Measurements from ENCODE around the gene SLC7A11. TPM values are rescaled to one million over a fixed set of nuclear protein-coding genes. Genes with fewer than 3 reads are reported as not detected.

SLC7A11 gene
- total RNA-seq, 1 donor from 2014 or later = 33.8 TPM

DNA sequence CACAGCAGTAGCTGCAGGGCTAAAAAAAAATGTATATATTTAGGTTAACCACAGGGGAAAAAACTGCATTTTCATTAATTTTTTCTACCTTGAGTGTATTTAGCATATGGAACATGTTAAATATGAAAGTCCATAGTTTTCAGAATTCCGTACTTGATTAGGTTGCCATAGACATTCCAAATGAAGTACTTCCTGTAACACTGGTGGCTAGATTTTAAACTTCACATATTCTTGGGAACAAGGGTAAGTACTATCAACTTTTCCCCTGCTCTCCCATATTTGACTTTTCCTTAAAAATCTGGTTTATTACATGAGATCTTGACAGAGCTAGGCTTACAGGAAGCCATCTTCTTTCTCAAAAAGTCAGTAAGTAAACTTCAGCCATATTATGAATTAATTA is 9.8 kb downstream of the SLC7A11 start:
- Mint-ChIP-seq H3K36me3 (ENCODE audit: low read depth, unreplicated experiment) (peaks cover 5% of the 10 kb centered on the region), H3K27me3 (ENCODE audit: low read depth, unreplicated experiment) (no peaks in the 10 kb centered on the region), H3K27ac (ENCODE audit: unreplicated experiment) (no peak overlapping the region), H3K4me1 (ENCODE audit: low read depth, unreplicated experiment) (peaks cover 5% of the 10 kb centered on the region), H3K4me3 (ENCODE audit: unreplicated experiment) (no peak overlapping the region), H3K9me3 (ENCODE audit: unreplicated experiment) (no peaks in the 10 kb centered on the region)
- Histone ChIP-seq H3K9me3 (ENCODE audit: insufficient read depth, low read depth, low read length) (no peaks in the 10 kb centered on the region), H3K4me2 (ENCODE audit: low read length) (no peak overlapping the region), H3K4me1 (ENCODE audit: insufficient read depth, low read length) (peaks cover 18% of the 10 kb centered on the region), H3K4me3 (ENCODE audit: insufficient read depth, low read depth, low read length) (no peak overlapping the region), H3K27ac (ENCODE audit: low read depth, low read length) (no peak overlapping the region), H3K27me3 (ENCODE audit: insufficient read depth, low read length) (no peaks in the 10 kb centered on the region), H3K36me3 (ENCODE audit: insufficient read depth, low read length) (no peaks in the 10 kb centered on the region), H4K20me1 (ENCODE audit: insufficient read depth, low read length) (no peaks in the 10 kb centered on the region), H2AFZ (ENCODE audit: low read depth, low read length) (no peak overlapping the region), H3K9ac (ENCODE audit: low read length) (no peak overlapping the region), H3K79me2 (ENCODE audit: insufficient read depth, low read length) (peaks cover 4% of the 10 kb centered on the region)
- no peak for TF ChIP-seq EZH2 (IDR thresholded peaks at IDR 0.05; ENCODE audit: insufficient read depth, low read length)
- TF ChIP-seq, protein P1, sequence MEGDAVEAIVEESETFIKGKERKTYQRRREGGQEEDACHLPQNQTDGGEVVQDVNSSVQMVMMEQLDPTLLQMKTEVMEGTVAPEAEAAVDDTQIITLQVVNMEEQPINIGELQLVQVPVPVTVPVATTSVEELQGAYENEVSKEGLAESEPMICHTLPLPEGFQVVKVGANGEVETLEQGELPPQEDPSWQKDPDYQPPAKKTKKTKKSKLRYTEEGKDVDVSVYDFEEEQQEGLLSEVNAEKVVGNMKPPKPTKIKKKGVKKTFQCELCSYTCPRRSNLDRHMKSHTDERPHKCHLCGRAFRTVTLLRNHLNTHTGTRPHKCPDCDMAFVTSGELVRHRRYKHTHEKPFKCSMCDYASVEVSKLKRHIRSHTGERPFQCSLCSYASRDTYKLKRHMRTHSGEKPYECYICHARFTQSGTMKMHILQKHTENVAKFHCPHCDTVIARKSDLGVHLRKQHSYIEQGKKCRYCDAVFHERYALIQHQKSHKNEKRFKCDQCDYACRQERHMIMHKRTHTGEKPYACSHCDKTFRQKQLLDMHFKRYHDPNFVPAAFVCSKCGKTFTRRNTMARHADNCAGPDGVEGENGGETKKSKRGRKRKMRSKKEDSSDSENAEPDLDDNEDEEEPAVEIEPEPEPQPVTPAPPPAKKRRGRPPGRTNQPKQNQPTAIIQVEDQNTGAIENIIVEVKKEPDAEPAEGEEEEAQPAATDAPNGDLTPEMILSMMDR (IDR thresholded peaks at IDR 0.05; ENCODE audit: insufficient read depth, low read depth, low read length) = no peak
- DNase-seq (ENCODE audit: low read depth) (no peak), FAIRE-seq (no peak)

DNA sequence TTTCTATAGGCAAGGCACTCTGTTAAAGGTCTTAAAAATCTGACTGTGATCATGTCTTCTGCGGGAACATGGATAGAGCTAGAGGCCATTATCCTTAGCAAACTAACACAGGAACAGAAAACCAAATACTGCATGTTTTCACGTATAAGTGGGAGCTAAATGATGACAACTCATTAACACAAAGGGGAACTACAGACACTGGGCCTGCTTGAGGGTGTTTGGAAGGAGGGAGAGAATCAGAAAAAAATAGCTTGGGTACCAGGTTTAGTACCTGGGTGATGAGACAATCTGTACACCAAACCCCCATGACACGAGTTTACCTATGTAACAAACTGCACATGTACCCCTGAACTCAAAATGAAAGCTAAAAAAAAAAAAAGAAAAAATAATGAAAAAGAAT is 12.1 kb downstream of the SLC7A11 start:
- H3K27me3 ChIP-seq (ENCODE audit: insufficient read depth, low read length) = no peaks in the 10 kb centered on the region
- H3K9me3 Mint-ChIP-seq (ENCODE audit: unreplicated experiment) = no peaks in the 10 kb centered on the region
- H3K4me2 ChIP-seq (ENCODE audit: low read length) = no peak overlapping the region
- no peaks in the 10 kb centered on the region for H3K36me3 ChIP-seq (ENCODE audit: insufficient read depth, low read length)
- H3K4me1 Mint-ChIP-seq (ENCODE audit: low read depth, unreplicated experiment) = peaks cover 2% of the 10 kb centered on the region
- H3K9ac ChIP-seq (ENCODE audit: low read length) = no peak overlapping the region
- no peaks in the 10 kb centered on the region for H3K9me3 ChIP-seq (ENCODE audit: insufficient read depth, low read depth, low read length)
- H2AFZ ChIP-seq (ENCODE audit: low read depth, low read length) = no peak overlapping the region
- no peak overlapping the region for H3K27ac ChIP-seq (ENCODE audit: low read depth, low read length)
- peaks cover 7% of the 10 kb centered on the region for H3K36me3 Mint-ChIP-seq (ENCODE audit: low read depth, unreplicated experiment)
- no peak overlapping the region for H3K4me3 Mint-ChIP-seq (ENCODE audit: unreplicated experiment)
- no peak for TF ChIP-seq EZH2 (IDR thresholded peaks at IDR 0.05; ENCODE audit: insufficient read depth, low read length)
- TF ChIP-seq, protein P1 (IDR thresholded peaks at IDR 0.05; ENCODE audit: insufficient read depth, low read depth, low read length) = no peak
- peaks cover 4% of the 10 kb centered on the region for H3K79me2 ChIP-seq (ENCODE audit: insufficient read depth, low read length)
- peaks cover 18% of the 10 kb centered on the region for H3K4me1 ChIP-seq (ENCODE audit: insufficient read depth, low read length)
- FAIRE-seq (no peak), DNase-seq (ENCODE audit: low read depth) (no peak)
- no peaks in the 10 kb centered on the region for H3K27me3 Mint-ChIP-seq (ENCODE audit: low read depth, unreplicated experiment)
- H3K27ac Mint-ChIP-seq (ENCODE audit: unreplicated experiment) = no peak overlapping the region
- no peaks in the 10 kb centered on the region for H4K20me1 ChIP-seq (ENCODE audit: insufficient read depth, low read length)
- H3K4me3 ChIP-seq (ENCODE audit: insufficient read depth, low read depth, low read length) = no peak overlapping the region

DNA sequence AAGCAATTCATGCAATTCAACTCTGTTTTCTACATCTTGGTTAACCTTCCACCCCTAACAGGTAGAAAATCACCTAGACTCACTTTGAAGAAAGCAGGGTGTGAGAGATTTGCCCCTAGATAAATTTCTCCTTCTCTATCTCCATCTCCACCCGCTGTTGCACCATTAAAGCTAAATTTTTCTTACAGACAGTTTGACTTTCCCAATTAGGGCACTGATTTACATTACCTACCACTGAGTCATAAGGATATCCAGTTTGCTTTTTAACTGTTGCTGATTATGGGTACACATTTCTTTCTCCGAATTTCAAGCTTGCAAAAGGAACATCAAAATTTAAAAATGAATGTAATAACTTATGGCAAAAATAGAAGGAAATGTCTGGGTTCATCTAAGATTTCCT is 13.0 kb downstream of the SLC7A11 start:
- Histone ChIP-seq H3K27ac (ENCODE audit: low read depth, low read length) (no peak overlapping the region), H3K79me2 (ENCODE audit: insufficient read depth, low read length) (peaks cover 4% of the 10 kb centered on the region), H2AFZ (ENCODE audit: low read depth, low read length) (no peak overlapping the region), H3K9ac (ENCODE audit: low read length) (no peak overlapping the region), H3K9me3 (ENCODE audit: insufficient read depth, low read depth, low read length) (no peaks in the 10 kb centered on the region), H3K36me3 (ENCODE audit: insufficient read depth, low read length) (no peaks in the 10 kb centered on the region), H4K20me1 (ENCODE audit: insufficient read depth, low read length) (no peaks in the 10 kb centered on the region), H3K4me1 (ENCODE audit: insufficient read depth, low read length) (peaks cover 10% of the 10 kb centered on the region), H3K27me3 (ENCODE audit: insufficient read depth, low read length) (no peaks in the 10 kb centered on the region), H3K4me3 (ENCODE audit: insufficient read depth, low read depth, low read length) (no peak overlapping the region), H3K4me2 (ENCODE audit: low read length) (no peak overlapping the region)
- Mint-ChIP-seq H3K4me1 (ENCODE audit: low read depth, unreplicated experiment) (no peaks in the 10 kb centered on the region), H3K27me3 (ENCODE audit: low read depth, unreplicated experiment) (no peaks in the 10 kb centered on the region), H3K27ac (ENCODE audit: unreplicated experiment) (no peak overlapping the region), H3K36me3 (ENCODE audit: low read depth, unreplicated experiment) (peaks cover 7% of the 10 kb centered on the region), H3K4me3 (ENCODE audit: unreplicated experiment) (no peak overlapping the region), H3K9me3 (ENCODE audit: unreplicated experiment) (no peaks in the 10 kb centered on the region)
- TF ChIP-seq EZH2 (IDR thresholded peaks at IDR 0.05; ENCODE audit: insufficient read depth, low read length) = no peak
- TF ChIP-seq, protein P1 (IDR thresholded peaks at IDR 0.05; ENCODE audit: insufficient read depth, low read depth, low read length) = no peak
- FAIRE-seq (no peak), DNase-seq (ENCODE audit: low read depth) (no peak)

Measured in astrocyte (in vitro differentiated cells and primary cell).